NCI-H1417 treated with DMSO at 0.1 percent for 48 hours (cell line): ENCODE measurements around the gene IGIP.

Experiments
- DNase-seq: peaks from one replicate; lab custom pipeline; 2025; lab: John Stamatoyannopoulos, UW

Gene IGIP

DNA sequence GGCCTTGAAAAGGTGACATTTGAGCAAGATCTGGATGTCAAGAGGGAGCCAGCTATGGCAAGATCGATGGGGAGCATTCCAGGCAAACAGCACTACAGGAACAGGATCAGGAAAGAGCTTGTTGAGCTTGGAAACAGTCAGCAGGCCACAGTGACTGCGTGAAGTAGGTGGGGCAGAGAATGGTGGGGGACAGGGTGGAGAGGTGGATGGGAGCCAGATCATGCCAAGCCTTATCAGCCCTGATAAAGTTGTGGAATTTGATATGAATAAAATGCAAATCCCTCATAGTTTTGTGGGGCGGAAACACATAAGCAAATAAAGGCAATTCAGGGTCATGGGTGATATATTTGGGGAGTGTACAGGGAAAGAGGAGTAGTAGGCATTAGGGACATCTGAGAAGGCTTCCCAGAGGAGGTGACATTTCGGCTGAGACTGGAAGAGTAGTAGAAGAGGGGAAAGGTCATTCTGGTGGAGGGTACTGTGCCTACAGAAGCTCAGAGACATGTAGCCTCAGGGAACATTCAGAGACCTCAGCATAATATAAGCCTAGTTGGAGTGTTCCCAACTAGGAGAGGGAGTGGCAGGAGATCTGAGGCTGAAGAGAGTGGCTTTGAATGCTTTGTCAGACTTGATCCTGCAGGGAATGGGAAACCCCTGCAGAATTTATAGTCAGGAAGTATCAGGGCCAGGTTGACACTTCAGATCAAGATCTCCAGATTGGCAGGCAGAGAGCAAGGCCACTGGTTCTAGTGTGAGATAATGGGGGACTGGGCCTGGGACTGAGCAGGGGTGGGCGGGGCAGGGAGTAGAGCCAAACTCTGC, 39.6 kb downstream of the IGIP start:
- no peak for DNase-seq

DNA sequence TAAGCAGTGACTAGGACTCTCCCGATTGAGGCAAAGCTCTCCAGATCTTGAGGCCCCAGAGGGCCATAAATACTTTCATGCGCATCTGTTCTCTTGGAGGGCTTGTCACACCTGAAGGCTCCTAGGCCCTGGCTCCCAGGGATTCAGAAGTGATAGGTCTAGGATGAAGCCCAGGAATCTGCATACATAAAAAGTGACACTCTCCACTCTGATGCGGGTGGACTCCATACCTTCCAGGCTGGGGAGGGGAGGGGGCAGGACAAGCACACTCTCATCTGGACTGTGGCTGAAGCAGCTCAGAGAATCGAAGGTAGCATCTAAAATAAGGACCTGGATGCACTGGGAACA, 40.2 kb downstream of the IGIP start:
- no peak for DNase-seq

DNA sequence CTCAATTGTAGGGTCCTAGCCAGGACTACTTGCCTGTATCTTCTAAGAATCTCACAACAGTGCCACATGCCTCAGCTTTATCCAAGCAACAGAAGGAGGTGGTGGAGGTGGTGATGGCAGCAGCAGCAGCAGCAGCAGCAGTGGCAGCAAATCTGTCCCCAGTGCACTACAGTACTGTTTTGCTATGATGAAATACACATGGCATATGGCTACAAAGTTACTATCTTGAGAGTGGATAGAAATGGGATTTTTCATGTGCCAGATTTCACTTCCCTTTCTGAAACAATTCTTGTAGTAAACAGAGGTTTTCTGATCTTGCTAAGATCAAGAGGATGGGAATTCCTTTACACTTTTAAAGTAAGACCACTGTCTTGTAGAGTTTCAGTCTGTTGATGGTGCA, 41.2 kb downstream of the IGIP start:
- DNase-seq: no peak

DNA sequence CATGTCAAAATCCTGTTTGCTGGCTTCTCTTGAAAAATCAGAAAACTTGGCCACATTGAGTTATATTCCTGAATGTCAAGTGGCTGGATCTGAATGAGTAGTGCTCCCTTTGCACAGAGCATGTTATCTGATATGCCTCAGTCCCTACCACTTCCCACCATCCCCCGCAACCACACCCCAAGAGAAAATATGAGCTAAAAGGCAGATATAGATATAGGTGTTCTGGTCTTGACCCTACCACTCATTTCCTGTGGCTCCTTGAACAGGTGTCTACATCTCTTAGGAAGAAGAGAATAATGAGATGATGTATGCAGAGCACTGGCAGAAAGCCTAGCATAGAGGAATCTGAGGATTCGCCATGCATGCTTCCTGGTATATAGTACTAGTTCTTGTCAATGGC, 42.6 kb downstream of the IGIP start:
- no peak for DNase-seq

DNA sequence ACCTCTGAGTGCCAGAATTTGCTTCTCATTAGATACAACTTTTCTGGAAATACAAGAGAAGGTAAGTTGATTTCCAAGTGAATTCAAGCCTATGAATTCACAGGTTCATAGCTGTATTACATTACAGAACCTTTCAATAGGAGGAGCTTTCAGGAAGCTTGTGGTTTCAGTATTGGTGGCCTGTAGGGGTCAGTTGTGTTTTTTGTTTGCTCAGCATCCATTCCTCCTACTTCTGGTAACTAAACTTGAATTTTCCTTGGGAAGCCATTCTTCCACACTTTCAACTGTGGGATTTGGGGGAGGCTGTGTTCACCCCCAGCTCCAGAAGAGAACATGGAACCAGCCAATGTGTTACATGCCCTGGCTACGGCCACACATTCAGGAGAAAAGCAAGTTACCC, 43.7 kb downstream of the IGIP start:
- DNase-seq: no peak

DNA sequence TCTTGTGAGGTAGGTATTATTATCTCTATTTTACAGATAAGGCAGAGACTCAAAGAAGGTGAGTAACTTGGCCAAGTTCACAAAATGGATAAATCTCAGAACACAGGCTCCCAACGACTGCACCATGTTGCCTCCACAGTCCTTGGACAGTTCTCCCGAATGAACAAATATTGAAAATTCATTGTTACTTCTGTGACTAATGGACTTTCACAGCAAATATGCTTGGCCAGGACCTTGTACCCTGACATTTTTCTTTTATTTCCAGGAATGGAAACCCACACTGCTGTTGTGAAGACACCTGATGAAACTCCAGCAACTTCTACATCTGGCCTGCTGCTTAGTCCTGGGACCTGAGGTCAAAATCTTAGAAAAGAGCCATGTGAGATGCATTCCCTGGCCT, 46.7 kb downstream of the IGIP start:
- DNase-seq: no peak

DNA sequence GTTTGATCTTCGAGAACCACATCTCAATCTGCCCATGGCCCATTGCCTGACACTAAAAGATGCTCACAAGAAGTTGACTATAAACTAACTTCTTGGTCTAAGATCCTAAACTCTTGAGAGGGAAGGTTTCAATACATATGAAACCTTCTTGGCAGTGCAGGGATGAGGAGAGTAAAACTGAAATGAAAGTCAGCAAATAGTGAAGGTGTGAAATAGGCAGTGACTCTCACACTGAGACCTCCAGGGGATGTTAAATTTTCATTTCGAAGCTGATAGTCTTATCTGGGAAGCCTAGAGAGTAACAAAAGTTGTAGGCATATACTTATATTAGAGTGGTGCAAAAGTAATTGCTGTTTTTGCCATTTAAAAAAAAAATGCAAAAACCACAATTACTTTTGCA, 48.3 kb downstream of the IGIP start:
- no peak for DNase-seq

DNA sequence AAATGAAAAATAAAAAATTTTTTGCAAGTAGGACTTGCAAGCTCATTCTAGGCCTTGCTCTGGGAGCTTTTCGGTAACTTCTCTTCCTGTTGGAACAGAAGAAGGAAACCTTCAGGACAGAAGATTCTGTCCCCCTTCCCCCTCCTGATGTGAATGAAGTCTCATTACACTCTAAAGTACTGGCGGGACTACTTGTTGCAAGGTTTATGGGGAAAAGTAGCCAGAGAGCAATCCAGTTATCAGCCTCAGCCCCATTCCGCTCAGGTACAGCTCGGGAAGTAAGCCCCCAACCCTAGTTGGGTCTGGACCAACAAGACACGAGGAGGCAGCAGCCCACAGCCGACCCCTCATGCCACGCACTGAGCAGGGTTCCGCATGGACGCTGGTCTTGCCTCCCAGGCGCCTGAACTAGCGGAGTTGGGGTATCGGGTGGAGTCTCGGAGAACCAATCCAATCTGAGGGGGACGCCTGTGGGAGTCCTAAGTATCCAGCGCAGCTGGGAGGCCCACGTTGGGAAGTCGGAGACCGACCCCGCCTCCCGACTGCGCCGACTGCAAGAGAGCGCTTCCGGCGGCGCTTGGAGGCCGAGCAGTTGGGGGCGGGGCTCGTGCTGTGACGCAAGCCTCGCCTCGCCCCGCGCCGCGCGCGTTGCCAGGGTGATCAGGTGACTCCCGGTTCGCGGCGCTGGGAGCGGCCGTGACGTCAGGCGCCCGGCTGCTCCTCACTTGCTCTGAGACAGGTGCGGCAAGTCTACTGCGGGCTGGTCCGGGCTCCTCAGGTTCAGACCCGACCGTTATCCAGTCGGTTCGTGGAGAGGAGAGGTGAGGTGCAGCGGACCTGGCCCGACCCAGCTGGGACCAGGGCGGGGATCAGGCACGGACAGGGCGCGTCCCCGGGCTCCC, 49.0 kb downstream of the IGIP start, which contains the start of gene CYSTM1:
Gene CYSTM1, plus strand, starts transcription at position 724 of the 902 bp plus-strand sequence. CDS start 19,278 bp downstream, outside the sequence.
- DNase-seq: peak; percentile 52

DNA sequence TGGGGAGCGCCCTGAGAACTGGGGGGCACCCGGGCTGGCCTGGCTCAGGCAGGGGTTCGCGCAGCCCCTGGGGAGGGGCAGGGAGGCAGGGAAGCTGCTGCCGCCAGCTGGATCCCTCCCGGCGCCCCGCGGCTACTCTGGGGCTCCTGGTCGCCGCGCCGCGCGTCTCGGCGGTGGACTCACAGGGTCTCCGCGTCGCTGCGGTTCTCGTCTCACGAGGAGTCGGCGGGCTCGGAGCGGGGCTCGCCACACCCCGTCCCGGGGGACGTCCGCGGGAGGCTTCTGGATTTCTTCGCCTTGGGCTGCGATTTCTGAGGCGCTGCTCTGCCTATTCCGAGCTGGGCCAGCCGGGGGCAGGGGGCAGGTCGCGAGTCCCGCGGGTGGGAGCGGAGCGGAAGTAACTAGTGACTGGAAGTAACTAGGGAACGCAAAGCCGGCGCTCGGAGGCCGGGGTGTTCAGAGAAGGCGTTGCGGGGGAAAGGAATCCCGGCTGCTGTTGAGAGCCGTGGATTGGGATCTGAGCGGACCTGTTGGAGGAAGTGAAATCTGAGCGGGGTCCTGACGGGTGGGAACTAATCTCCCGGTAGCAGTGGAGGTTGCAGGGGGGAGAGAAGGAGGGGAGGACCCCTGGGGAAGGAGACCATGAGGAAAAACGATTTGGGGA, 49.8 kb downstream of the IGIP start:
- no peak for DNase-seq

DNA sequence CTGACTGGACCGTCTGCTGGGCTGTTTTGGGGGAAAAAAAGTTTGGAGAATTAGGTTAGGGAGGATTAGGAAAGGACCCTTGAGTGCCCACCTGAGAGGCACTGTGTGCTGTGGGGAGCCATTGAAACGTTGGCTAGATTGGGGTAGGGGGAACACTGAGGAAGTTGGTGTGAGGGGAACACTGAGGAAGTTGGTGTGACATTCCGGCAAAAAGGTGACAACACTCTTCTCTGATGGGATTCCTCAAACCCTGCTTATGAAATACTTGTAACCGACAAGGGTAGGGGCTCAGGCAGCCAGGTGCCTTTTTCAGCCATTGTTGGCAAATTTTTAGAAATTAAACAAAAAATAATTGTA, 50.3 kb downstream of the IGIP start:
- no peak for DNase-seq

DNA sequence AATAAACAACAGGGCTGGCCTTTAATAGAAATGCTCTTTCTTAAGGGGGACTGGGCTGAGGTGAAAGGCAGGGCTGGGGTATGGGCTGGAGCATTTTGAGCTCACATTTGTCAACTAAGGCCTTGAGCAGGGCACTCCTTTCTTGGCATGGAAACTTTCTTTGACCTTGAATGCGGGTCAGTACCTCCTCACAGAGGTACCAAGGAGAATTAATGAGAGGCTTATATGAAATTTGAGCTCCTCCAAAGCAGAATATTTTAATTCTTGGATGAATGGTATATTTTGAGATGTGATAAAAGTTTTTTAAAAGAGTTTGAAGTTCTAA, 52.3 kb downstream of the IGIP start:
- no peak for DNase-seq

DNA sequence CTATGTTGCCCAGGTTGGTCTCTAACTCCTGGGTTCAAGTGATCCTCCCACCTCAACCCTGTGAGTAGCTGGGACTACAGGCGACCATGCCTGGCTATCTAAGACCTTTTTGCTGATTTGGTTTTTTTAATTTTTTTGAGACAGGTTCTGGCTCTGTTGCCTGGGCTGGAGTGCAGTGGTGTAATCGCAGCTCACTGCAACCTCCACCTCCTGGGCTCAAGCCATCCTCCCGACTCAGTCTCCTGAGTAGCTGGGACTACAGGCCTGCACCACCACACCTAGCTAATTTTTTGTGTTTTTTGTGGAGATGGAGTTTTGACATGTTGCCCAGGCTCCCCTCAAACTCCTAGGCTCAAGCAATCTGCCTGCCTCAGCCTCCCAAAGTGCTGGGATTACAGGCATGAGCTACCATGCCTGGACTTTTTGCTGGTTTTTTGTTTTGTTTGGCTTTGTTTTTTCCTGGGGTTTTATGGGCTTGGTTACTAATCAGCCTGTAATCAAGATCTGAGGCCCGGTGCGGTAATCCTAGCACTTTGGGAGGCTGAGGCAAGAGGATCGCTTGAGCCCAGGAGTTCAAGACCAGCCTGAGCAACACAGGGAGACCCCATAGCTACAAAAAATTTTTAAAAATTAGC, 52.9 kb downstream of the IGIP start:
- no peak for DNase-seq
